Testis (tissue), 3 donors: Measurements from ENCODE around the gene RHBDD3. TPM values are rescaled to one million over a fixed set of nuclear protein-coding genes. Genes with fewer than 3 reads are reported as not detected.
A peak's percentile ranks its signal among the peaks of the same experiment; 100 is the strongest.

Source experiments
- DNase-seq: peaks from one replicate; pipeline ENCODE4 v3.0.0-alpha.2; 2019
- H3K27ac ChIP-seq, 2 donors: fragments of 200-600 bp; sonication (generic); one replicate each; pipeline ENCODE4 v1.5.1; 2019
- H3K27me3 ChIP-seq: fragments of 200-600 bp; sonication (generic); one replicate; pipeline ENCODE4 v1.5.1; 2019
- H3K36me3 ChIP-seq: fragments of 200-600 bp; sonication (generic); one replicate; pipeline ENCODE4 v1.5.1; 2017; ENCODE audit warnings: low read depth; ENCODE audit errors: missing control alignments
- H3K4me1 ChIP-seq: fragments of 200-600 bp; sonication (generic); one replicate; pipeline ENCODE4 v1.5.1; 2019
- H3K4me3 ChIP-seq, 2 donors: fragments of 200-600 bp; sonication (generic); one replicate each; pipeline ENCODE4 v1.5.1; 2017 to 2019
- H3K9me3 ChIP-seq: fragments of 200-600 bp; sonication (generic); one replicate; pipeline ENCODE4 v1.5.1; 2017
- POLR2A ChIP-seq: fragments of 450-650 bp; IDR thresholded peaks from one replicate; pipeline ENCODE4 v1.6.1; 2017; ENCODE audit warnings: antibody characterized with exemption, mild to moderate bottlenecking, moderate library complexity
- WGBS, 2 donors: methylation state at CpG; one replicate each; pipeline ENCODE4 v1.1.5; 2018; 5-methylcytosine and 5-hydroxymethylcytosine counted together
- intact Hi-C: fragments of 100-400 bp; cut with DNase I; formaldehyde crosslinking; loops from one replicate; pipeline ENCODE4 v1.15.1; 2023; ENCODE audit warnings: low total_unique reads
- polyA plus RNA-seq: library from polyadenylated mRNA; stranded (reverse); fragments of 350-450 nt; fragmentation: Illumina TruSeq; extraction: RNeasy Lipid Tissue Mini Kit (QIAGEN cat#74804); gene quantifications from one replicate; pipeline ENCODE4 v1.2.3, GENCODE V29; 2014; ENCODE audit warnings: low read depth, low replicate concordance; ENCODE audit not compliant: insufficient read depth
- total RNA-seq, 2 donors: library from RNA; depleted of rRNA; stranded (reverse); fragments of >200 nt; gene quantifications; one replicate each; pipeline ENCODE4 v1.2.3, GENCODE V29; 2016
- TF ChIP-seq, protein P1 (sequence below), 3 experiments: fragments of 450-650 bp in 2 of 3; fragments of 200-600 bp in 1 of 3; sonication (generic) in 1 of 3; IDR thresholded peaks; one replicate each; pipeline ENCODE4 v1.5.1; 2016 to 2019; ENCODE audit warnings: antibody characterized with exemption in 3 of 3, mild to moderate bottlenecking in 2 of 3, moderate library complexity in 1 of 3

RHBDD3 gene
- total and polyA plus RNA-seq, 3 donors from 2014 or later = 55.1 to 99.2 (median 66.8) TPM

DNA sequence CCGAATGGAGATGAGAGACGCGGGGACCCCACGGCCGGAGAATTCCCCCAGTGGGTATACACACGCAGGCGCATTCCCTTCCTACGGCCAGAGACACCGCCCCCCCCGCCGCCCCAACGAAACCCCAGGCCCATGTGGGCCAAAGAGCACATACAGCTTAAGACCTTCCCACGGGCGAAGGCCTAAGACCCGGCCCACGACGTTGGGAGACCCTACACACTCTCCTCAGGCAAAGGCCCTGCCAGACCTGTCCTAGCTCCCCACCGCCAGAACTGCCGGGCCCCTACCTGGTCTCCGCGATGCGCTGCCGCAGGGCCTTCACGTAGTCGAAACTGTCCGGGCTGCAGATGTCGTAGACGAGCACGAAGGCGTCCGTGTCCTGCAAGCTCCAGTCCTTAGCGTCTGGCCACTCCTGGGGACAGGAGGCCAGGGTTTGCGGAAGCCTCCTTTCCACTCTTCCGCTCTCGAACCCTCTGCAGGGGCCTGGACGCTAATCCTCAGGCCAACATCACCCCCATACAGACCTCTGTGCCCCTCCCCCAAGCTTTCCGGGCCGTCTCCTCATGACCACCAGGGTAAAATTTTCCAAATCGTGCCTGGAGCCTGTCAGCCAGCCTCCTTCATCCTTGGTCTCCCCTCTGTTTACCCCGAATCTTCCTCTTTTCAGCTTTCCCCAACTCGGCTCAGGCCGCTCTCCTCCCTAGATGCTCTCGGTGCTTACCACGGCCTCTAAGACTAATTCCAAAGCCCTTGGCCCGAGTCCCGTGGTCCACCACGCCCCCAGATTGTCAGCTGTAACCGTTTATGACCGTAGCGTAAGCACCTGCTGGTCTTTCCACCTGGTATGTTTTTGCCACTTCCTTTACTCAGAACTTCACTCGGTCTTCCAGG, 46.0 kb upstream of the RHBDD3 start:
- DNase-seq = no peak
- WGBS, 2 donors = 14 to 26% methylated on average over 25 to 47 of the region's 51 CpGs

DNA sequence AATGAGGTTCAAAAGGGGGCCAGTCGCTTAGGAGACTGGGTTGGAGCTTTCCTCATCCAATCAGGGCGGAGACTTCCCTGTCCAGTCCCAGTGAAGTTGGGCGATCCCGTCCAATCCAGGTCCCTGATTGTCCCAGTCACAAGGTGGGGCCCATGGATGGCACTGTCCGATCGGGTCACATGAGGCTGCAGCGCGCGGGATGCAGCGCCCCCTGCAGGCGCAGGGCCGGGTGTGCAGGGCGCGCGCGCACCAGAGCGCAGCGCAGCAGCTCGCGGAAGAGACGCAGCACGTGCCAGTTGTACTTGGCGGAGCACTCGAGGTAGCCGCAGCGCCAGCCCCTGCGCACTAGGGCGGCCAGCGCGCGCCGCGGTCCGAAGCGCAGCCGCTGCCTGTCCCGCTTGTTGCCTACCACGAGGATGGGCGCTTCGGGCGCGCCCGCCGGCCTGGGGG, 45.4 kb upstream of the RHBDD3 start:
- DNase-seq = peak; percentile 60

More for the DNA sequence above, 46.0 kb upstream of the RHBDD3 start:
- Histone ChIP-seq H3K4me3 (peak overlapping the region in 1 of 2 donors; percentile 47), H3K36me3 (no peaks in the 10 kb centered on the region), H3K27ac (no peak overlapping the region), H3K9me3 (no peaks in the 10 kb centered on the region), H3K4me1 (peaks cover 44% of the 10 kb centered on the region), H3K27me3 (no peaks in the 10 kb centered on the region)
- intact Hi-C loops = no loop called here
- no peak for TF ChIP-seq POLR2A
- TF ChIP-seq, protein P1, sequence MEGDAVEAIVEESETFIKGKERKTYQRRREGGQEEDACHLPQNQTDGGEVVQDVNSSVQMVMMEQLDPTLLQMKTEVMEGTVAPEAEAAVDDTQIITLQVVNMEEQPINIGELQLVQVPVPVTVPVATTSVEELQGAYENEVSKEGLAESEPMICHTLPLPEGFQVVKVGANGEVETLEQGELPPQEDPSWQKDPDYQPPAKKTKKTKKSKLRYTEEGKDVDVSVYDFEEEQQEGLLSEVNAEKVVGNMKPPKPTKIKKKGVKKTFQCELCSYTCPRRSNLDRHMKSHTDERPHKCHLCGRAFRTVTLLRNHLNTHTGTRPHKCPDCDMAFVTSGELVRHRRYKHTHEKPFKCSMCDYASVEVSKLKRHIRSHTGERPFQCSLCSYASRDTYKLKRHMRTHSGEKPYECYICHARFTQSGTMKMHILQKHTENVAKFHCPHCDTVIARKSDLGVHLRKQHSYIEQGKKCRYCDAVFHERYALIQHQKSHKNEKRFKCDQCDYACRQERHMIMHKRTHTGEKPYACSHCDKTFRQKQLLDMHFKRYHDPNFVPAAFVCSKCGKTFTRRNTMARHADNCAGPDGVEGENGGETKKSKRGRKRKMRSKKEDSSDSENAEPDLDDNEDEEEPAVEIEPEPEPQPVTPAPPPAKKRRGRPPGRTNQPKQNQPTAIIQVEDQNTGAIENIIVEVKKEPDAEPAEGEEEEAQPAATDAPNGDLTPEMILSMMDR (IDR thresholded peaks at IDR 0.05) = no peak

DNA sequence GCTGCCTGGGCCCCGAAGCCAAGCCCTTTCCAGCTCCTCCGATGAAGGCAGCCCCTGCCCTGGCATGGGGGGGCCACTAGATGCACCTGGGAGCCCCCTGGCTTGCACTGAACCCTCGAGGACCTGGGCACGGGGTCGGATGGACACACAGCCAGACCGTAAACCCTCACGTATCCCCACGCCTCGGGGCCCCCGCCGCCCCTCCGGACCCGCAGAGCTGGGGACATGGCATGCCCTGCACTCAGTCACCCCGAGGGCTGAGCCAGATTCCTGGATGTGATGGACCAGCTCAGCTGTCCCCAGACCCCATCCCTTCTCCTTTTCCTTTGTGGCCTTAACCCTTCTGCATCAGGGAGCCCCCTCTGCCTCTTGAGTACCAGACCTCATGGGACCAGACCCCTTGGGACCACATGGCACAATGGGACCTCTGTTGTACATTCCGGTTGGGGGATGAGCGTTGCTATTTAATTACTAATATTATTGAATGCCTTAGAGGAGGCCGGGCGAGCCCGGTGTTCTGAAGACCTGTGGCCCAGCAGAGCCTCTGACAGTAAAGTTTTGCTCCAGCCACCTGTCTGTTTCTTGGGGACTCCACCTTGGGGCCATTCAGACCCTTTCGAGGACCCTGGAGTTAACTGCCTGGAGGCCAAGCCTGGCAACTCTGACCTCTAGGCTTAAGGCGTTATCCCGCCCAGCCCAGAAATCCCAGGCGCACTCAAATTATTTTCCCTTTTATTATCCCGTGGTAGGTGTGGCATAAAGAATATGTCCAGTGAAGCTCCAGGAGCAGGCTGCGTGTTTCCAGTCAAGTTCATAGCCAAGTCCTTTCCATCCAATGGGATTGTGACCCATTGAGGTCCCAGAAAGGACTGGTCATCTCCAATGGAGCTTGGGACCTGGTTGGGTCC, 44.7 kb upstream of the RHBDD3 start:
- WGBS, 2 donors = 75 to 77% methylated on average over 18 to 25 of the region's 25 CpGs
- no peaks in the 10 kb centered on the region for H3K9me3 ChIP-seq
- TF ChIP-seq, protein P1 (IDR thresholded peaks at IDR 0.05) = no peak
- no peak for TF ChIP-seq POLR2A
- H3K27ac ChIP-seq = no peak overlapping the region
- H3K27me3 ChIP-seq = no peaks in the 10 kb centered on the region
- H3K4me3 ChIP-seq = peak overlapping the region in 1 of 2 donors; percentile 47
- intact Hi-C loops = no loop called here
- peaks cover 57% of the 10 kb centered on the region for H3K4me1 ChIP-seq
- DNase-seq = no peak
- H3K36me3 ChIP-seq = no peaks in the 10 kb centered on the region

More for the DNA sequence above, 45.4 kb upstream of the RHBDD3 start:
- Histone ChIP-seq H3K9me3 (no peaks in the 10 kb centered on the region), H3K4me3 (peak overlapping the region in 1 of 2 donors; percentile 47), H3K36me3 (no peaks in the 10 kb centered on the region), H3K27ac (no peak overlapping the region), H3K27me3 (no peaks in the 10 kb centered on the region), H3K4me1 (peaks cover 50% of the 10 kb centered on the region)
- TF ChIP-seq POLR2A = no peak
- TF ChIP-seq, protein P1 (IDR thresholded peaks at IDR 0.05) = peak; percentile 53 to 85 (median 79)
- intact Hi-C loops = no loop called here
- WGBS, 2 donors = 22 to 37% methylated on average over 8 to 9 of the region's 44 CpGs

DNA sequence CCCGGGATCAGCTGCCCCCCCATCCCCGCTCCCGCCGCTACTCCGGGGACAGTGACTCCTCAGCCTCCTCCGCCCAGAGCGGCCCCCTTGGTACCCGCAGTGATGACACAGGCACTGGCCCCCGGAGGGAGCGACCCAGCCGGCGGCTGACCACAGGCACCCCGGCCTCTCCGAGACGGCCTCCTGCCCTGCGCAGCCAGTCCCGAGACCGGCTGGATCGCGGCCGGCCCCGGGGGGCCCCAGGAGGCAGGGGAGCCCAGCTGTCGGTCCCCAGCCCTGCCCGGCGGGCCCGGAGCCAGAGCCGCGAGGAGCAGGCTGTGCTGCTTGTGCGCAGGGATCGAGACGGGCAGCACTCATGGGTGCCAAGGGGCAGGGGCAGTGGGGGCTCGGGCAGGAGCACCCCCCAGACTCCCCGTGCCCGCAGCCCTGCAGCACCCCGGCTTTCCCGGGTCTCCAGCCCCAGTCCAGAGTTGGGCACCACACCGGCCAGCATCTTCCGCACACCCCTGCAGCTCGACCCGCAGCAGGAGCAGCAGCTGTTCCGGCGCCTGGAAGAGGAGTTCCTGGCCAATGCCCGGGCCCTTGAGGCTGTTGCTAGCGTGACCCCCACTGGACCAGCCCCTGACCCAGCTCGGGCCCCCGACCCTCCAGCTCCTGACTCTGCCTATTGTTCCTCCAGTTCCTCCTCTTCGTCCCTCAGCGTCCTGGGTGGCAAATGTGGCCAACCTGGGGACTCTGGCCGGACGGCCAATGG, 43.9 kb upstream of the RHBDD3 start:
- H3K27me3 ChIP-seq = no peaks in the 10 kb centered on the region
- H3K4me3 ChIP-seq = no peak overlapping the region
- H3K36me3 ChIP-seq = no peaks in the 10 kb centered on the region
- H3K4me1 ChIP-seq = peaks cover 59% of the 10 kb centered on the region
- DNase-seq = no peak
- H3K27ac ChIP-seq = peak overlapping the region in 1 of 2 donors; percentile 64
- intact Hi-C loops = no loop called here
- no peak for TF ChIP-seq POLR2A
- TF ChIP-seq, protein P1 (IDR thresholded peaks at IDR 0.05) = no peak
- H3K9me3 ChIP-seq = no peaks in the 10 kb centered on the region
- WGBS, 2 donors = 28 to 61% methylated on average over 18 to 32 of the region's 50 CpGs
